Pons (tissue), 1 donor: ENCODE data around the gene GLIPR1L2.

ENCODE experiments used
- DNase-seq: peaks from one replicate; pipeline ENCODE4 v3.0.0-alpha.2; 2016; ENCODE audit warnings: low spot score

The GLIPR1L2 gene

GRCh38 chr12:75478116-75478794, 87.4 kb downstream of the GLIPR1L2 start:
- DNase-seq, result peak; percentile 75

- no peak for DNase-seq
These were observed 89.1 kb downstream of the GLIPR1L2 start for GRCh38 chr12:75479963-75480461.

GRCh38 chr12:75480469-75480949, 89.6 kb downstream of the GLIPR1L2 start, which contains the start of gene GLIPR1:
Gene GLIPR1 (plus strand): TSS chr12:75480755. CDS start chr12:75480881, 126 bp downstream.
- DNase-seq, result peak; percentile 75

GRCh38 chr12:75481013-75481705, 90.3 kb downstream of the GLIPR1L2 start:
- DNase-seq, result peak; percentile 60

- no peak for DNase-seq
These were observed 90.9 kb downstream of the GLIPR1L2 start for GRCh38 chr12:75481774-75482173.
